Neural cell (in vitro differentiated cells): ENCODE measurements around the gene HDAC11. TPM values are rescaled to one million over a fixed set of nuclear protein-coding genes. Genes with fewer than 3 reads are reported as not detected.

Experiments used
- H2AFZ ChIP-seq: fragments of 200-600, 300-800 bp; sonication (generic), shearing (Covaris generic); 2 replicates; pipeline ENCODE4 v1.6.0; 2014; ENCODE audit warnings: low read depth, mild to moderate bottlenecking, antibody characterized with exemption, low read length, moderate library complexity
- H3F3A ChIP-seq: fragments of 200-600 bp; shearing (Covaris generic); 2 replicates; pipeline ENCODE4 v1.6.1; 2016; ENCODE audit warnings: mild to moderate bottlenecking, moderate library complexity, mixed read lengths, antibody characterized with exemption, low read length; ENCODE audit not compliant: insufficient read depth, poor library complexity, severe bottlenecking
- H3K27ac ChIP-seq: fragments of 200-600, 300-800 bp; sonication (generic), shearing (Covaris generic); 2 replicates; pipeline ENCODE4 v1.5.1; 2014; ENCODE audit warnings: mild to moderate bottlenecking, low read length, moderate library complexity
- H3K27me3 ChIP-seq: fragments of 300-800, 200-600 bp; sonication (generic), shearing (Covaris generic); 2 replicates; pipeline ENCODE4 v1.6.0; 2014; ENCODE audit warnings: mild to moderate bottlenecking, low read depth, low read length, moderate library complexity; ENCODE audit not compliant: insufficient read depth
- H3K36me3 ChIP-seq: fragments of 300-800, 200-600 bp; sonication (generic), shearing (Covaris generic); 2 replicates; pipeline ENCODE4 v1.5.1; 2014; ENCODE audit warnings: mild to moderate bottlenecking, antibody characterized with exemption, low read length, moderate library complexity; ENCODE audit not compliant: insufficient read depth
- H3K4me2 ChIP-seq: fragments of 300-800, 200-600 bp; sonication (generic), shearing (Covaris generic); 2 replicates; pipeline ENCODE4 v1.6.0; 2014; ENCODE audit warnings: mild to moderate bottlenecking, low read length
- H3K4me3 ChIP-seq: fragments of 300-800, 200-600 bp; sonication (generic), shearing (Covaris generic); 2 replicates; pipeline ENCODE4 v1.5.1; 2014; ENCODE audit warnings: mild to moderate bottlenecking, low read length, moderate library complexity
- H3K79me2 ChIP-seq: fragments of 200-600 bp; shearing (Covaris generic); replicated peaks from 2 replicates; pipeline ENCODE4 v1.6.0; 2014; ENCODE audit warnings: mild to moderate bottlenecking, low read length, moderate library complexity; ENCODE audit not compliant: insufficient read depth
- H3K9ac ChIP-seq: fragments of 300-800, 200-600 bp; sonication (generic), shearing (Covaris generic); 2 replicates; pipeline ENCODE4 v1.6.1; 2016; ENCODE audit warnings: mild to moderate bottlenecking, low read length, mixed read lengths
- H3K9me2 ChIP-seq: fragments of 200-600 bp; shearing (Covaris generic); 2 replicates; pipeline ENCODE4 v1.6.1; 2016; ENCODE audit warnings: mild to moderate bottlenecking, low read length, mixed read lengths; ENCODE audit not compliant: insufficient read depth
- H3K9me3 ChIP-seq: fragments of 200-600, 300-800 bp; sonication (generic), shearing (Covaris generic); 2 replicates; pipeline ENCODE4 v1.6.1; 2016; ENCODE audit warnings: mild to moderate bottlenecking, mixed run types, low read length, moderate library complexity, mixed read lengths
- H4K20me1 ChIP-seq: fragments of 200-600 bp; shearing (Covaris generic); 2 replicates; pipeline ENCODE4 v1.6.1; 2016; ENCODE audit warnings: mild to moderate bottlenecking, mixed run types; ENCODE audit not compliant: insufficient read depth
- CTCF ChIP-seq: fragments of 450-650 bp; IDR thresholded peaks from 2 replicates; pipeline ENCODE4 v1.5.1; 2014; ENCODE audit warnings: antibody characterized with exemption, mild to moderate bottlenecking, moderate library complexity; ENCODE audit not compliant: poor library complexity, severe bottlenecking
- EP300 ChIP-seq: fragments of 450-650 bp; conservative IDR thresholded peaks from 2 replicates; pipeline ENCODE4 v1.6.1; 2014; ENCODE audit warnings: antibody characterized with exemption, mild to moderate bottlenecking, moderate library complexity; ENCODE audit not compliant: poor library complexity, severe bottlenecking
- EZH2 ChIP-seq: fragments of 200-600, 300-800 bp; shearing (Covaris generic), sonication (generic); IDR thresholded peaks from 2 replicates; pipeline ENCODE4 v1.6.1; 2014; ENCODE audit warnings: antibody characterized with exemption, low read length, borderline replicate concordance, mild to moderate bottlenecking; ENCODE audit not compliant: insufficient read depth, poor library complexity, severe bottlenecking
- MXI1 ChIP-seq: fragments of 450-650 bp; conservative IDR thresholded peaks from 2 replicates; pipeline ENCODE4 v1.6.1; 2014; ENCODE audit warnings: antibody characterized with exemption, mild to moderate bottlenecking; ENCODE audit not compliant: poor library complexity, severe bottlenecking
- POLR2AphosphoS5 ChIP-seq: IDR thresholded peaks from 2 replicates; pipeline ENCODE4 v1.6.1; 2012
- RAD21 ChIP-seq: fragments of 450-650 bp; conservative IDR thresholded peaks from 2 replicates; pipeline ENCODE4 v1.6.1; 2014; ENCODE audit warnings: antibody characterized with exemption, mild to moderate bottlenecking, moderate library complexity
- SMC3 ChIP-seq: fragments of 450-650 bp; conservative IDR thresholded peaks from 2 replicates; pipeline ENCODE4 v1.6.1; 2014; ENCODE audit warnings: antibody characterized with exemption, mild to moderate bottlenecking, moderate library complexity; ENCODE audit not compliant: poor library complexity
- TAF1 ChIP-seq: IDR thresholded peaks from 2 replicates; pipeline ENCODE4 v1.6.1; 2012; ENCODE audit warnings: low read depth
- polyA plus RNA-seq: library from polyadenylated mRNA; depleted of rRNA; stranded (reverse); fragments of >200 nt; gene quantifications from 2 replicates; pipeline ENCODE4 v1.2.3, GENCODE V29; 2014
- TF ChIP-seq, protein P1 (sequence below): IDR thresholded peaks from 2 replicates; pipeline ENCODE4 v1.6.1; 2012; ENCODE audit warnings: borderline replicate concordance

HDAC11 gene
- polyA plus RNA-seq, 1 donor from 2014 or later, result 14.8 TPM

- peaks cover 18% of the 10 kb centered on the region for H3K27me3 ChIP-seq
- H3K9ac ChIP-seq, result no peak overlapping the region
- no peak overlapping the region for H3K27ac ChIP-seq
- H2AFZ ChIP-seq, result no peak overlapping the region
- H3K79me2 ChIP-seq, result no peaks in the 10 kb centered on the region
- no peaks in the 10 kb centered on the region for H3K9me2 ChIP-seq
- H3K4me3 ChIP-seq, result no peak overlapping the region
- H4K20me1 ChIP-seq, result no peaks in the 10 kb centered on the region
- no peaks in the 10 kb centered on the region for H3K9me3 ChIP-seq
- no peaks in the 10 kb centered on the region for H3F3A ChIP-seq
- TF ChIP-seq POLR2AphosphoS5, result no peak
- H3K4me2 ChIP-seq, result no peak overlapping the region
- no peaks in the 10 kb centered on the region for H3K36me3 ChIP-seq
These were observed 69.7 kb downstream of the HDAC11 start for GRCh38 chr3:13549623-13550422.

GRCh38 chr3:13550423-13550690, 70.3 kb downstream of the HDAC11 start:
- no peaks in the 10 kb centered on the region for H3F3A ChIP-seq
- H3K79me2 ChIP-seq, result no peaks in the 10 kb centered on the region
- H4K20me1 ChIP-seq, result no peaks in the 10 kb centered on the region
- H3K9ac ChIP-seq, result no peak overlapping the region
- no peaks in the 10 kb centered on the region for H3K9me3 ChIP-seq
- H3K36me3 ChIP-seq, result no peaks in the 10 kb centered on the region
- no peak overlapping the region for H3K4me3 ChIP-seq
- no peak overlapping the region for H2AFZ ChIP-seq
- H3K9me2 ChIP-seq, result no peaks in the 10 kb centered on the region
- H3K27ac ChIP-seq, result no peak overlapping the region
- peaks cover 18% of the 10 kb centered on the region for H3K27me3 ChIP-seq
- no peak overlapping the region for H3K4me2 ChIP-seq
- TF ChIP-seq MXI1 (no peak), TAF1 (no peak), CTCF (no peak), POLR2AphosphoS5 (no peak), RAD21 (no peak), EP300 (no peak), EZH2 (no peak), SMC3 (no peak)
- TF ChIP-seq, protein P1, sequence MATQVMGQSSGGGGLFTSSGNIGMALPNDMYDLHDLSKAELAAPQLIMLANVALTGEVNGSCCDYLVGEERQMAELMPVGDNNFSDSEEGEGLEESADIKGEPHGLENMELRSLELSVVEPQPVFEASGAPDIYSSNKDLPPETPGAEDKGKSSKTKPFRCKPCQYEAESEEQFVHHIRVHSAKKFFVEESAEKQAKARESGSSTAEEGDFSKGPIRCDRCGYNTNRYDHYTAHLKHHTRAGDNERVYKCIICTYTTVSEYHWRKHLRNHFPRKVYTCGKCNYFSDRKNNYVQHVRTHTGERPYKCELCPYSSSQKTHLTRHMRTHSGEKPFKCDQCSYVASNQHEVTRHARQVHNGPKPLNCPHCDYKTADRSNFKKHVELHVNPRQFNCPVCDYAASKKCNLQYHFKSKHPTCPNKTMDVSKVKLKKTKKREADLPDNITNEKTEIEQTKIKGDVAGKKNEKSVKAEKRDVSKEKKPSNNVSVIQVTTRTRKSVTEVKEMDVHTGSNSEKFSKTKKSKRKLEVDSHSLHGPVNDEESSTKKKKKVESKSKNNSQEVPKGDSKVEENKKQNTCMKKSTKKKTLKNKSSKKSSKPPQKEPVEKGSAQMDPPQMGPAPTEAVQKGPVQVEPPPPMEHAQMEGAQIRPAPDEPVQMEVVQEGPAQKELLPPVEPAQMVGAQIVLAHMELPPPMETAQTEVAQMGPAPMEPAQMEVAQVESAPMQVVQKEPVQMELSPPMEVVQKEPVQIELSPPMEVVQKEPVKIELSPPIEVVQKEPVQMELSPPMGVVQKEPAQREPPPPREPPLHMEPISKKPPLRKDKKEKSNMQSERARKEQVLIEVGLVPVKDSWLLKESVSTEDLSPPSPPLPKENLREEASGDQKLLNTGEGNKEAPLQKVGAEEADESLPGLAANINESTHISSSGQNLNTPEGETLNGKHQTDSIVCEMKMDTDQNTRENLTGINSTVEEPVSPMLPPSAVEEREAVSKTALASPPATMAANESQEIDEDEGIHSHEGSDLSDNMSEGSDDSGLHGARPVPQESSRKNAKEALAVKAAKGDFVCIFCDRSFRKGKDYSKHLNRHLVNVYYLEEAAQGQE, result no peak
